T-helper 1 cell treated with Interleukin-12 subunit alpha and Interleukin-12 subunit beta and Interleukin-4 antibody, amounts not matched to agents 30 ng/mL and 1 ng/mL, for 36 hours (primary cell): ENCODE data around the gene PIP5K1A. TPM values are rescaled to one million over a fixed set of nuclear protein-coding genes. Genes with fewer than 3 reads are reported as not detected.
"Not testable (repeated sequence)": the region's sequence is repeated elsewhere in the genome, so short reads cannot be mapped to it uniquely, and the experiment has no call there.

Source experiments
- intact Hi-C: fragments of 100-400 bp; cut with micrococcal nuclease; formaldehyde crosslinking; loops from one replicate; pipeline ENCODE4 v1.15.1; 2024
- total RNA-seq: library from RNA; stranded (reverse); gene quantifications from 2 replicates; pipeline ENCODE4 v1.2.3, GENCODE V29; 2022

The PIP5K1A gene
- total RNA-seq, 1 donor from 2014 or later = 72.1 TPM

DNA sequence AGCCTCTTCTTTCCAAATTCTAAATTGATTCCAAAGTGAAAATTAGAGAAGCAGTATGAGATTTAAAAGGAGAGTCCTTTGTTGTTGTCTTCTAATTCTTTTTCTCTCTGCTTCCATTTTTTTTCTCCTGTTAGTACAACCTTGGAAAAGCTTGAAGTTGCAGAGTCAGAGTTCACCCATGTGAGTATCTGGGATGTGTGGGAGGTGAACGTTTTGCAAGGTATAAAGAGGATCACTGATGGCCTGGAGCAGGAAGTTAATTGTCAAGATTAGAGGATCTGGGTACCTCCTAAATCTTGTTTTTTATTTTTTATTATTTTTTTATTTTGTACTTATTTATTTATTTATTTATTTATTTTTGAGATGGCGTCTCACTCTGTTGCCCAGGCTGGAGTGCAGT is 48.4 kb downstream of the PIP5K1A start:
- intact Hi-C loops = no loop called here

DNA sequence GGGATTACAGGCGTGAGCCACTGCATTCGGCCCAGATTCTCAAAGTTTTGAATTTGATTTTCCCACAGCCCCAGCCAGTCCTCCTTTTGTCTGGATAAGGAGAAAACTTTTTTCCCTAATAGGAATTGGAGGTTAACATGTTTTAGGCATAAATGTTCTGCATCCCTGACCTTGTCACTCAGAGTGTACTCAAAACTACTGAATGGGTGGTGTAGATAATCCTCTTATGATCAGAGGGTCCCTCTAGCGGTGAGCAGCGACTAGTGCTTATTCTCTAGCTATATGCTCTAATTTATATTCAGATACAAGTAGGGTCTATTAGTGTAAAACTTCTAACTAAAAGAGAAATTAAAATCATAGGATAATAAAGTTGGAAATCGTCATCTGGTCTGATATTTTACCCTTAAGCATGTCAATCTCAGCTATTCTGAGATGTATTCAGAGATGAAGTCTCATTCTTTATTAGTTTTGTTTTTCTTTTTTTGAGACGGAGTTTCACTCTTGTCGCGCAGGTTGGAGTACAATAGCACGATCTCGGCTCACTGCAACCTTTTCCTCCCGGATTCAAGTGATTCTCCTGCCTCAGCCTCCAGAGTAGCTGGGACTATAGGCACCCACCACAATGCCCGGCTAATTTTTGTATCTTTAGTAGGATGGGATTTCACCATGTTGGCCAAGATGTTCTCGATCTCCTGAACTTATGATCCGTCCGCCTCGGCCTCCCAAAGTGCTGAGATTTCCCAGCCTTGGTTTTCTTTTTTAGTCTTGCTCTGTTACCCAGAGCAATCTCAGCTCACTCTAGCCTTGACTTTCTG is 53.5 kb downstream of the PIP5K1A start:
- intact Hi-C loops = loop anchor here (1.0 to 5.0 kb wide), 6 partner anchors 56 to 360 kb away; partner anchors contain the start of genes SCNM1 and SNX27

DNA sequence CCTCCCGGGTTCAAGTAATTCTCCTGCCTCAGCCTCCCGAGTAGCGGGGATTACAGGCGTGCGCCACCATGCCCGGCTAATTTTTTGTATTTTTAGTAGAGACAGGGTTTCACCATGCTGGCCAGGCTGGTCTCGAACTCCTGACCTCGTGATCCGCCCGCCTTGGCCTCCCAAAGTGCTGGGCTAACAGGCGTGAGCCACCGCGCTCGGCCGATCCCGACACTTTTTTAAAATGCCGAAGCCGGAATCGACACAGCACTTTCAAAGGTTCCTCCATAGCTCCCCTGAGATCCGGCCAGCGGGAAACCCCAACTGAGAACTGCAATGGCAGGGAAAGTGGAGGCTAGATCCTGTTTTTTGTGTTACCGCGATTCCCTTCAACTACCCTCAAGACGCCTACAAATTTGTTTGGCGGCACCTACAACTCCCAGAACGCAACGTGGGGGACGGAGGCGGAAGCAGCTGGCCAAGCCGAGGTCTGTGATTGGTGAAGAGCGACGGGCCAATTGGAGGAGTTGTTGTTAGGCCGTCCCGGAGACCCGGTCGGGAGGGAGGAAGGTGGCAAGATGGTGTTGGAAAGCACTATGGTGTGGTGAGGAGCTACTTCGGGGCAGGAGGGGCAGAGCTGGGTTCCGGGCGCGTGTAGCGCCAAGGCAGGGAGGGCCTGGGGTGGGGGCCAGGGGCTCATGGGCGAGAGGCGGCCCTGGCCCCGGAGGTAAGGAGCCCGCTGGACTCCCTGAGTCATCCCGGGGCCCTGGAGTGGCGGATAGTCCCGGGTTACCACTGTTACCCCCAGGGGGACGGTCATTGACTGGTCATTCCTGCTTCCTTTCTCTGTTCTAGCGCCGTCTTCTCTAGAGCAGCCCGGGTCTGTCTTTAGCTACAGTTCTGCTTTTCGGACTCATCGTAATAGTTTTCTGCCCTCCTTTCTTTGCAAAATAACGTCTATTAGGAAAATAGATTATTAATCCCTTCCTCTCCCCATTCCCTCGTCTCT is 56.2 kb downstream of the PIP5K1A start, which contains the start of gene PSMD4:
PSMD4 (plus strand) TSS at position 518 of the 997 bp plus-strand sequence; CDS start at position 567, 49 bp downstream.
- intact Hi-C loops = loop anchor here (1.0 to 5.0 kb wide), 9 partner anchors 27 to 557 kb away; partner anchors contain the start of genes GOLPH3L, LYSMD1, PIP5K1A and PRUNE1

DNA sequence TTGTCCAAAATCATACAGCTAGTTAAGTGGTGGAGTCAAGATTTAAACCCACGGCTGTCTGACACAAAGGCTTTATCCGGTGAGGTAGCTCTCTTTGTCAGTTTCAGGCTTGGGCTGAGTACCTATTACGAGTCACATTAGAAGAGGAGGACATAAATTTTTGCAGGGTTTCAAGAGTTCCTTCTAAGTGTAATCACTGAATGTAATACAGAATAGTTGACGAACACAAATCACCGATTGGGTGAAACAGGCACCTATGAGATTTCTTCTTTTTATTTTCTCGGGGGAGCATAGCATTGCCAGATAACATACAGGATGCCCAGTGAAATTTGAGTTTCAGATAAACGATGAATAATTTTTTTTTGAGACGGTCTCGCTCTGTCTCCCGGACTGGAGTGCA is 57.0 kb downstream of the PIP5K1A start:
- intact Hi-C loops = loop anchor here (2.0 to 5.0 kb wide), 2 partner anchors 99 to 558 kb away; partner anchors contain the start of genes GOLPH3L and TNFAIP8L2

DNA sequence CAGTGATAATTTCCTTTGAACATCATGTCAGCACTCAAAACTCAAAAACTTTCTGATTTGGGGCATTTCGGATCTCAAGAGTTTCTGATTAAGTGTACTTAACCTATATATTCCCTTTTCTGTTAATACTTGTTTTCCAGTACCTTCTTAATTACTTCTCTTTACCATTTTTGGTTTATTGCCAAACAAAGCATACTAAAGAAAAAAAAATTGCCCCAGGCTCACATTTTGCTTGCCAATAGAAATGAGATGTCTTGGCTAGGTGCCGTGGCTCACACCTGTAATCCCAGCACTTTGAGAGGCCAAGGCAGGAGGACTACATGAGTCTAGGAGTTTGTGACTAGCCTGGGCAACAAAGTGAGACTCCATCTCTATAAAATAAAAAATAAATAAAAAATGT is 61.0 kb downstream of the PIP5K1A start:
- intact Hi-C loops = loop anchor here (5.0 kb wide), 1 partner anchor 562 kb away; the partner anchor contains the start of gene GOLPH3L

DNA sequence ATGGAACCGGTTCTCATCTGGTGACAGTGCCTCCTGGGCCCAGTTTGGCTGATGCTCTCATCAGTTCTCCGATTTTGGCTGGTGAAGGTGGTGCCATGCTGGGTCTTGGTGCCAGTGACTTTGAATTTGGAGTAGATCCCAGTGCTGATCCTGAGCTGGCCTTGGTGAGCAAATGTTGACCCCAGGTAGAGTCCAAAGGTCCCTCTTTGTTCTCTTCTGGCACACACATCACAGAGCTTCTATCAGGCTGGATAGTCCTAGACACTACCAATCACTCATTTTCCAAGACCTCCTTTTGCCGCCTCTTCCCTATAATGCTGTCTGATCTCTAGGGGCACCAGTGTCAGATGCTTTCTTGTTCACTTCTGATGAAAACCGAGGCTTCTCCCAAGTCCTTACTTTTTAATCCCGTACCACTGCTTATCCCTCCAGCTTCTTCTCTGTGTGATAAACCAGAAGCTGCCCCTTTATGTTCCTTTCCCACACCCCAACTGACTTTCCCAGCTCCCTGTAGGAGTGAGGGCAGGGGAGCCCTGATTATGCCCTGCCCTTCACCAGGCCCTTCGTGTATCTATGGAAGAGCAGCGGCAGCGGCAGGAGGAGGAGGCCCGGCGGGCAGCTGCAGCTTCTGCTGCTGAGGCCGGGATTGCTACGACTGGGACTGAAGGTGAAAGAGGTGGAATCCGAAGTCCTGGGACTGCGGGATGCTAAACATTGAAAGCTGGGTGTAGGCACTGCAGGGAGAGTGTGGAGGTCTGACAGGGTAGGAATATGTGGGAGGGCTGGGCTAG is 67.3 kb downstream of the PIP5K1A start:
- intact Hi-C loops = no loop called here

DNA sequence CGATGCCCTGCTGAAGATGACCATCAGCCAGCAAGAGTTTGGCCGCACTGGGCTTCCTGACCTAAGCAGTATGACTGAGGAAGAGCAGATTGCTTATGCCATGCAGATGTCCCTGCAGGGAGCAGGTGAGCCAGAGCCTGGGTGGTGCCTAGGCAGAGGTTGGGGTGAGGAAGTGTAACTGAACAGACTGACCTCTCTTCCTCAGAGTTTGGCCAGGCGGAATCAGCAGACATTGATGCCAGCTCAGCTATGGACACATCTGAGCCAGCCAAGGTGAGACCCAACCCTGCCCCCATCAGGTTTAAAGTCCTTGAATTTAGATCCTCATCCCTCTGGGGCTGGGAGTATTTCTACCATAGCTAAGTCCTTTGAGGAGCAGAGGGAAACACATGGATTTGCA is 68.0 kb downstream of the PIP5K1A start:
- intact Hi-C loops = no loop called here

DNA sequence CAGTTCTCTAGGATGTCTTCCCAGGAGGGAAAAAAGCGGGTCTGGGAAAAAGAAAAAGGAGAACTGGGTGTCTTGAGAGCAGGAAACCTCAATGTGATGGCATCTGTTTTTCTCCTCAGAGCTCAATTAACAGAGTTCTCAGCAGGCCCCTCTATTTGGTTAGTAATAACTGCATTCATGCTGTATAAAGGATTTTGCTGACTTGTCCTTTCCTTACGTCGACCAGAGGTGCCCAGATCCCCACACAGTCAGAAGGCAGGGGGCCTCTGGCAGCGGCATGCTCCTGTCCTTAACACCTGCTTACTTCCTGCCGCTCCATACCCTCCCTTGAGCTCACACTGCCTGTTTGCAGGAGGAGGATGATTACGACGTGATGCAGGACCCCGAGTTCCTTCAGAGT is 68.5 kb downstream of the PIP5K1A start:
- intact Hi-C loops = no loop called here

DNA sequence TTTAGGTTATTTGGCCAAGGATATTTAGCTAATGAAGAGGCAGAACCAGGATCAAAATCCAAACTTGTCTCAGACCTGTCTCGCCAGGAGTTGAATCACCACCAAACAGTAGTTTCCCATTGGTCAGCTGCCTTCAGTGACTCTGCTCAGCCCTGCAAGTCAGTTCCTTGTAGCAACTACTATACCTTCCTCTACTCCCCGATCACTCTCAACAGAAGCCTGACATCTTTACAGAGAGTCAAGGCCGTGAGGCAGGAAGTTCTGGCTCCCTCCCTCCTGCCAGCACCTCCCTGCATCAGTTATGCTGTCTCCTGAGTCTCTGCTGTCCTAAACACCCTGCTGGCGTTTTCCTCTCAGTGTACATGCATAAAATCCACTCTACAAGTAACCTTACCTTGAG is 69.4 kb downstream of the PIP5K1A start:
- intact Hi-C loops = no loop called here

DNA sequence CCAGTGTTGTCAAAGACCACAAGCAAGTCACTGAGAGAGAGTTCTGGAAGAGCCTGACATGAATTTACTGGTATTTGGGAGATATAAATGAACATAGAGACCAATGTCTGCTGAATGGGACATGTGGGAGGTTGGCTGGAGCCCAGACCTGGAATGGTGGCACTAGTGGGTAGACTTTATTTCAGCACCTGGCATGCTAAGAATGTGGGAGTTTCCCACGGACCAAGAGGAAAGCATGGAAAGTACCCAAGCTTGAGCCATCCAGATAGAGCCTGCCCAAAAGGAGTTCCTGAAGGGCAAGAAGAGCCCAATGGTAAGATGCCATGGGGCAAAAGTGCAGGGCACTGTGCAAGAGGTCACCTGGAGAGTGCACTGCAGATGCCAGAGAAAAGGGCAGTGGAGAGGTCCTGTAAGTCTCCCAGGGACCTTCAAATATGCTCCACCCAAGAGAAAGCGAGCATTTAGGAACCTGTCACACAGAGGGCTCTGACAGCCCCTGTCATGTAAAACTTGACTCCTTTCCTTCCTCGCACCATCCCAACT is 75.6 kb downstream of the PIP5K1A start:
- intact Hi-C loops = no loop called here

DNA sequence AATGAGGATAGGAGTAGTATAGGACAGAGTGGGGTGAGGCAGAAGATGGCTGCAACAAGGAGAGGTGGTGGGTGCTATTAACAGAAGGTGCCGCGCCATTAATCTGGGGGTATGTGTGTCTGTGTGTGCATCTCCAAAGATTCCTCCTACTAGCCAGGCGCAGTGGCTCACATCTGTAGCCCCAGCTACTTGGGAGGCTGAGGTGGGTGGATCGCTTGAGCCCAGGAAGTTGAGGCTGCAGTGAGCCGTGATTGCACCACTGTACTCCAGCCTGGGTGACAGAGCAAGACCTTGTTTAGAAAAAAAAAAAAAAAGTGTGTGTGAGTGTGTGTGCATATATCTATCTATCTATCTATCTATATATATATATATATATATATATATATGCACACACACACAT is 77.0 kb downstream of the PIP5K1A start:
- intact Hi-C loops = not testable (repeated sequence)

DNA sequence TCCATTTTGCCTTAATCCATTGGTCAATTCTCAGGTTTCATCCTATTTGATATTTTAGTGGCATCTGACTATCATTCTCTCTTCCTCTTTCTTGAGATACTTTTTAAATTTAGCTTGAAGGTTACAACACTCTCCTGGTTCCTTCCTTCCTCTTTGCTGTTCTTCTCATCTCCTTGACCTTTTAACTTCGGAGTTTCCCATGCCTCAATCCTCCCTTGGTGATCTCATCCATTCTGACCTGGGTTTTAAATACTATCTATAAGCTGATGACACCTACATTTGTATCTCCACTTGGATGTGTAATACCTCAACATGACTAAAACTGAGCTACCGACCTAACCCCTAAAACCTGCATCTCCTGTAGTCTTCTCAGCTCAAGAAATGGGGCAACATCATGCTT is 78.9 kb downstream of the PIP5K1A start:
- intact Hi-C loops = no loop called here

DNA sequence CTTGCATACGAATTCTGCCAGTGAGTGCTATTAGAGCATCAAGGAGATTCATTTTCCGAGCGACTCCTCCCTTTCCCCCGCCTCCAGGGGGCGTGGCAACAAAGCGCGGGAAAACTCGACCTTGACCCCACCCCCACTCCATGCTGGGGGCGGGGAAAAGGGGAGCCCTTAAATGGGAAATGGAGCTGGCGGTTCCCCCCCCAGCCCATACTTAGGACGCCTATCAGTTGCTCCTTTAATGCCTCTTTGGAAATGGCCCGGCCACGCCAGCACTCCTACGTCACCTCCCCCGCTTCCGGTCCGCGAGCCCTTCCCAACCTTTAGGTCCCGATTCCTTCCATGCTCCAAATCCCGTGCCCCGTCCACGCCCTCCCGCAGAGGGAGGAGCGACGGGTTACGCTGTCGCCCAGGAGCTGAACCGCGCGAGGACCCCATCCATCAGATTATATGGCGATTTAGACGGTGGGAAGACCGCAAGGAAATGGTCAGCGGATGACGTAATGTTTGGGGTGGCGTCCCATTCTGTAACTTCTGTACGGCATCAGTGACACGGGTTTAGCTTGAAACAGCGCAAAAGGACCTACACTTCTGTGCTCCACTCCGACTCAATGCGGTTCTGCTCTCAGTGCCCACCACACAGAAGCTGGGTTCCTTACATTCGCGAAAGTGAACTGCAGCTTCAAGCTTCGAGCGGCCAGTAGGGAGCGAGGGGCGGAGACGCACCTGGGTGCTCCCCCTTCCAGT is 83.0 kb downstream of the PIP5K1A start:
- intact Hi-C loops = loop anchor here (1.0 to 5.0 kb wide), 12 partner anchors 27 to 719 kb away; partner anchors contain the start of genes CGN, MRPL9, PI4KB and PSMD4

DNA sequence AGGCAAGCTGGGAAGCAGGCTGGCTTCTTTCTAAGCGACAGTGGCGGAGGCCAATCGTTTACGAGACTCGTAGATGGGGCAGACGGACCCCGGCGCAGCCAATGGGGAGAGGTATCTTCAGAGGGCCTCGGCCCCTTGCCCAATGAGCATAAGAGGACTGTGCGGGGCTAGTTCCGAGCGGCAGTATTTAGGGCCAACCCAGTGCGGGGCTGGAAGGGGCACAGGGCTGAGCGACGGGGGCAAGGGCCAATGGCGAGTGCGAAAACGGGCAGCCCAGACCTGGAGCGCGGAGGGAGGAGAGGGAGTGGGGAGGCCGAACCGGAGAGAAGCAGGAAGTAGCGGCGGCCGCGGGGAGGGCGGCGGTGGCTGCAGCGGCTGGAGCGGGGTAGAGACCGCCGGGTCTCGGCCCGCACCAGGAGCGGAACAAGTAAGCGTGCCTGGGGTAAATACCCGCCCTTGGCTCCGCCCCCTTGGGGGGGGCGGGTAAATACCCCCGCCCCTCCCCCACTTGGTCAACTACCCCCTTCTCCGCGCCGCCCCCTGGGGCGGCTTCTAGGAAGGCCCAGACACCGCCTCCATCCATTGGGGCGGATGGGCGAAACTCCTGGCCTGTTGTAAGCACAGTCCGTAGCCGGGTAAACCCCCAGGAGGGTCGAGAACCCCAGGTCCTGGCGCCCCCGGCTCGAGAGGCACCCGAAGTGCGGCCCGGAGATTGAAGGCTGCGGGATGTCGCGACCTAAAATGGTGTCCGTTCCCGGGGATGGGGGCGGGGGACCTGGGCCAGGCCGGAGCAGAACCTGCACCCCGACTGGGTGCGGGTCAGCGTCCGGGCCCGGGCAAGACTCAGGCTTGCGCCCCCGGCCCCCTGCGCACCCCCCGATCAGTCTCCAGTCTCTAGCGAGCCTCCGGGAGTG is 83.9 kb downstream of the PIP5K1A start, which contains the start of gene ZNF687:
ZNF687 (plus strand) TSS at position 331 of the 914 bp plus-strand sequence. CDS start 3,993 bp downstream, outside the sequence.
- intact Hi-C loops = loop anchor here (1.0 to 5.0 kb wide), 22 partner anchors 19 to 720 kb away; partner anchors contain the start of genes ARNT, CGN, MRPL9 and PI4KB

DNA sequence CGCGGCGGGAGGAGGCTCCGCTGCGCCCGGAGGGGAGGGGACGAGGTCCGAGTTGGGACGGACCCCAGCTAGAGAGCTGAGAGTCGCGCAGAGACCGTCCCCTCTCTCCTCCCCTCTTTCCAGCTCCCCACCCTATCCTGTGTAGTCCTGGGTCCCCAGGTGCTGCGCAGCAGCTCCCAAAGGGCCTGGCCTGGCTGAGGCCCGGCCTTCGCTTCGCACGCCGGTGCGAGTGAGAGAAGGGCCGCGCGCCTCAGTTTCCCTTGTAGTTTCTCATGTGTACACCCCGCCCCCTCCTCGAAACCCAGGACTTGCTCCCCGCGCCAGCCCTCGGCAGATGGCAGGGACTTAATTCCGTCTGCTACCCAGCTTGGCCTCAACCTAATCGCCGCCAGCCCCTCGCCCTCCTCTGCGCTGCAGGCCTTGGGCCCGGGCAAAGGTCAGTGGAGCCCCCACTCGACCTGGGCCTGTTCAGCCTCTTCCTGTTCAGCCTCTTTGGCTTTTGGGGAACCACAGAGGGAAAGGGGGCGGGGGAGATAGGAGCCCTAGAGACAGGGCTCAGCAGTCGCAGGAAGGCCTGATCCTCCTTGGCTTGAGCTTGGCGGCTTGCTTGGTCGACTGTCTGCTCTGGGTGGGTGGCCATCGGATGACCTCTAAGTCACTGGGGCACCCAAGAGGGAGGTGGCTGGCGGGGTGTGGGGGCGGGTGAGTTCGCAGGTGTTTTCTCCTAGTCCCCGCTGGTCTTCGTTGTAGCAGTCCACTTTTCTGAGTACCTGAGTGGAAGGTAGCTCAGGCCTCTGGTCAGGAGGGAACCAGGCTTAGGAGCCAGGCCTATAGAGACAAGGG is 84.8 kb downstream of the PIP5K1A start:
- intact Hi-C loops = loop anchor here (1.0 to 5.0 kb wide), 13 partner anchors 18 to 721 kb away; partner anchors contain the start of genes ARNT, CGN, PIP5K1A and PRUNE1

DNA sequence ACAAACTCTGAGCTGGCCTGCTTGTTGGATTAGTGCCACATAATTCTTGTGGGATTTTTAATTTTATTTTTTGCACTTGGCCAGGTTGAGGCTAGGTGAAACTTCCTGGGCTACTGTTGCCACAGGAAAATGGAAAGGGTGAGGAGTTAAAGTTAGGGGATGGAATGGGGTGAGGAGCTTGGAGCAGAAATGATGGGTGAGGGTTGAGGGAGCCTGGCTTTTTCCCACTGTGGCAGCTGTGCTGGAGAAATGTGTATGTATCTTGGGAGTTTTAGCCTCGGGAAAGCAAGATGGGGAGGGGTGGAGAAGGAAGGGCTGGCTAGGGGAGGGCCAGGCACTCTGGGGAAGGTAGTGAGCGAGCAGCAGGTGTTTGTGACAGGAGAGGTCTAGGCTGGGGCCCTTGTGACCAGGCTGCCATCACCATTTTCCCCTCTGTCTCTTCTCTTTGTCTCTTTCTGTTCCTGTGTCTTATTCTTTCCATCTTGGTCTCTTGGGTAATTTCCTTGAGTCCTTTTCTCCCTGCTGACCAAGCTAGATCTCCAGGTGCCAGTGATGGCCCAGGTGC is 85.7 kb downstream of the PIP5K1A start:
- intact Hi-C loops = loop anchor here (5.0 kb wide), 3 partner anchors 228 to 722 kb away; partner anchors contain the start of genes CGN and SNX27
